GM23338 (cell line): ENCODE results near the gene GOT2. TPM values are rescaled to one million over a fixed set of nuclear protein-coding genes. Genes with fewer than 3 reads are reported as not detected.

ENCODE experiments used
- ATAC-seq: fragments of 200-7000 bp; cut with Tn5 transposase; 3 replicates; pipeline ENCODE4 v1.9.1; 2020
- DNase-seq: peaks from one replicate; pipeline ENCODE4 v3.0.0-alpha.2; 2015; ENCODE audit warnings: low spot score
- H2AFZ ChIP-seq: fragments of 200-600 bp; sonication (generic); 2 replicates; pipeline ENCODE4 v1.8.0; 2016; ENCODE audit warnings: antibody characterized with exemption, mild to moderate bottlenecking, moderate library complexity
- H3F3A ChIP-seq: fragments of 200-600 bp; sonication (generic); replicated peaks from 2 replicates; pipeline ENCODE4 v1.8.0; 2017; ENCODE audit warnings: antibody characterized with exemption, mixed run types, low read depth
- H3K27ac ChIP-seq: fragments of 200-600 bp; sonication (generic); 2 replicates; pipeline ENCODE4 v1.6.1; 2016; ENCODE audit warnings: low read depth
- H3K27me3 ChIP-seq: fragments of 200-600 bp; sonication (generic); 2 replicates; pipeline ENCODE4 v1.8.0; 2016; ENCODE audit warnings: mild to moderate bottlenecking, mixed run types, moderate library complexity; ENCODE audit not compliant: insufficient read depth
- H3K36me3 ChIP-seq: fragments of 200-600 bp; sonication (generic); 2 replicates; pipeline ENCODE4 v1.8.0; 2016; ENCODE audit warnings: mild to moderate bottlenecking; ENCODE audit not compliant: insufficient read depth
- H3K4me1 ChIP-seq: fragments of 200-600 bp; sonication (generic); 2 replicates; pipeline ENCODE4 v1.8.0; 2016; ENCODE audit warnings: mild to moderate bottlenecking, moderate library complexity; ENCODE audit not compliant: insufficient read depth
- H3K4me2 ChIP-seq: fragments of 200-600 bp; sonication (generic); 2 replicates; pipeline ENCODE4 v1.7.1; 2017; ENCODE audit warnings: mixed run types
- H3K4me3 ChIP-seq: fragments of 200-600 bp; sonication (generic); 2 replicates; pipeline ENCODE4 v1.6.1; 2016; ENCODE audit warnings: mixed run types
- H3K79me2 ChIP-seq: fragments of 200-600 bp; sonication (generic); replicated peaks from 2 replicates; pipeline ENCODE4 v1.8.0; 2017; ENCODE audit warnings: mild to moderate bottlenecking; ENCODE audit not compliant: insufficient read depth
- H3K9me2 ChIP-seq: fragments of 200-600 bp; sonication (generic); 2 replicates; pipeline ENCODE4 v1.8.0; 2017; ENCODE audit not compliant: insufficient read depth
- H4K20me1 ChIP-seq: fragments of 200-600 bp; sonication (generic); replicated peaks from 2 replicates; pipeline ENCODE4 v1.8.0; 2017; ENCODE audit warnings: mild to moderate bottlenecking; ENCODE audit not compliant: insufficient read depth
- H3K27ac Mint-ChIP-seq: 2 replicates; pipeline ENCODE4 v1.8.0; 2020; ENCODE audit warnings: inconsistent platforms, mild to moderate bottlenecking, moderate library complexity, mixed read lengths
- H3K27me3 Mint-ChIP-seq: 3 replicates; pipeline ENCODE4 v1.8.0; 2022; ENCODE audit warnings: low read depth, mild to moderate bottlenecking, moderate library complexity, mixed read lengths, inconsistent platforms; ENCODE audit not compliant: insufficient read depth, poor library complexity
- H3K36me3 Mint-ChIP-seq: 3 replicates; pipeline ENCODE4 v1.8.0; 2021; ENCODE audit warnings: low read depth, mild to moderate bottlenecking, inconsistent platforms, moderate library complexity, mixed read lengths
- H3K4me1 Mint-ChIP-seq: 3 replicates; pipeline ENCODE4 v1.8.0; 2020; ENCODE audit warnings: mild to moderate bottlenecking, inconsistent platforms, mixed read lengths
- H3K4me3 Mint-ChIP-seq: 3 replicates; pipeline ENCODE4 v1.8.0; 2021; ENCODE audit warnings: moderate library complexity, mild to moderate bottlenecking, inconsistent platforms, mixed read lengths
- H3K9me3 Mint-ChIP-seq: 3 replicates; pipeline ENCODE4 v1.8.0; 2020; ENCODE audit warnings: moderate library complexity, mild to moderate bottlenecking, inconsistent platforms, mixed read lengths
- CREB1 ChIP-seq: fragments of 250-450 bp; sonication (Bioruptor Pico); IDR thresholded peaks from 2 replicates; pipeline ENCODE4 v1.5.0; 2020; ENCODE audit warnings: low read depth, mild to moderate bottlenecking, moderate library complexity
- EZH2 ChIP-seq: fragments of 200-600 bp; sonication (generic); IDR thresholded peaks from one replicate; pipeline ENCODE4 v1.8.0; 2017; ENCODE audit warnings: antibody characterized with exemption, mild to moderate bottlenecking, low read depth; ENCODE audit not compliant: unreplicated experiment
- EZH2phosphoT487 ChIP-seq: fragments of 200-600 bp; sonication (generic); IDR thresholded peaks from one replicate; pipeline ENCODE4 v1.8.1; 2018; ENCODE audit warnings: antibody characterized with exemption; ENCODE audit not compliant: unreplicated experiment
- JUNB ChIP-seq: IDR thresholded peaks from one replicate; pipeline ENCODE4 v1.6.1; 2016; ENCODE audit warnings: antibody characterized with exemption; ENCODE audit not compliant: unreplicated experiment
- NANOG ChIP-seq: IDR thresholded peaks from 2 replicates; pipeline ENCODE4 v1.6.1; 2016; ENCODE audit warnings: antibody characterized with exemption, borderline replicate concordance
- POLR2AphosphoS5 ChIP-seq: IDR thresholded peaks from 2 replicates; pipeline ENCODE4 v1.6.1; 2016; ENCODE audit warnings: antibody characterized with exemption, low read depth
- STAT1 ChIP-seq: IDR thresholded peaks from one replicate; pipeline ENCODE4 v1.6.1; 2016; ENCODE audit warnings: antibody characterized with exemption; ENCODE audit not compliant: unreplicated experiment
- ZNF114 ChIP-seq: fragments of 250-450 bp; sonication (Bioruptor Pico); IDR thresholded peaks from 2 replicates; pipeline ENCODE4 v1.5.0; 2020; ENCODE audit warnings: mild to moderate bottlenecking, moderate library complexity
- ZNF331 ChIP-seq: fragments of 250-450 bp; sonication (Bioruptor Pico); IDR thresholded peaks from 2 replicates; pipeline ENCODE4 v1.5.0; 2020; ENCODE audit warnings: low read depth, mild to moderate bottlenecking, moderate library complexity
- polyA plus RNA-seq: library from polyadenylated mRNA; unstranded; fragments of >200 nt; fragmentation: Nextera tagmentation; extraction: Ambion mirVana; gene quantifications from 2 replicates; pipeline ENCODE4 v1.2.1, GENCODE V29; 2016
- total RNA-seq: library from RNA; depleted of rRNA; stranded (reverse); fragments of >200 nt; shearing (Covaris generic); gene quantifications from 2 replicates; pipeline ENCODE4 v1.2.3, GENCODE V29; 2014
- TF ChIP-seq, protein P1 (sequence below): IDR thresholded peaks from one replicate; pipeline ENCODE4 v1.6.1; 2018; ENCODE audit warnings: antibody characterized with exemption; ENCODE audit not compliant: unreplicated experiment
- TF ChIP-seq, protein P2 (sequence below), 2 experiments: fragments of 200-600 bp in 1 of 2; sonication (generic) in 1 of 2; conservative IDR thresholded peaks; 2 replicates each; pipeline versions ENCODE4 v1.5.1 to v1.6.1; 2016 to 2017; ENCODE audit warnings: antibody characterized with exemption in 2 of 2, low read depth in 2 of 2, mild to moderate bottlenecking in 2 of 2, moderate library complexity in 1 of 2
- TF ChIP-seq, protein P3 (sequence below): IDR thresholded peaks from 2 replicates; pipeline ENCODE4 v1.6.1; 2016; ENCODE audit warnings: antibody characterized with exemption
- TF ChIP-seq, protein P4 (sequence below): fragments of 250-450 bp; sonication (Bioruptor Pico); IDR thresholded peaks from 2 replicates; pipeline ENCODE4 v1.5.0; 2020; ENCODE audit warnings: mild to moderate bottlenecking, moderate library complexity

The GOT2 gene
- total and polyA plus RNA-seq, 2 experiments from 2014 or later, result 133 to 205 TPM

GRCh38 chr16:58727796-58728568 lies 6.1 kb downstream of the GOT2 start:
- Histone ChIP-seq H3K4me2 (no peak overlapping the region), H2AFZ (no peak overlapping the region), H3K9me2 (no peaks in the 10 kb centered on the region), H3K79me2 (peaks cover 76% of the 10 kb centered on the region), H3F3A (no peaks in the 10 kb centered on the region), H3K27ac (no peak overlapping the region), H3K27me3 (no peaks in the 10 kb centered on the region), H3K36me3 (peaks cover 7% of the 10 kb centered on the region; the same call in 1 of the 2 replicates), H4K20me1 (peaks cover 33% of the 10 kb centered on the region), H3K4me1 (peaks cover 7% of the 10 kb centered on the region; the same call in 1 of the 2 replicates), H3K4me3 (no peak overlapping the region)
- ATAC-seq, result no peak
- TF ChIP-seq JUNB, result no peak
- TF ChIP-seq, protein P1, sequence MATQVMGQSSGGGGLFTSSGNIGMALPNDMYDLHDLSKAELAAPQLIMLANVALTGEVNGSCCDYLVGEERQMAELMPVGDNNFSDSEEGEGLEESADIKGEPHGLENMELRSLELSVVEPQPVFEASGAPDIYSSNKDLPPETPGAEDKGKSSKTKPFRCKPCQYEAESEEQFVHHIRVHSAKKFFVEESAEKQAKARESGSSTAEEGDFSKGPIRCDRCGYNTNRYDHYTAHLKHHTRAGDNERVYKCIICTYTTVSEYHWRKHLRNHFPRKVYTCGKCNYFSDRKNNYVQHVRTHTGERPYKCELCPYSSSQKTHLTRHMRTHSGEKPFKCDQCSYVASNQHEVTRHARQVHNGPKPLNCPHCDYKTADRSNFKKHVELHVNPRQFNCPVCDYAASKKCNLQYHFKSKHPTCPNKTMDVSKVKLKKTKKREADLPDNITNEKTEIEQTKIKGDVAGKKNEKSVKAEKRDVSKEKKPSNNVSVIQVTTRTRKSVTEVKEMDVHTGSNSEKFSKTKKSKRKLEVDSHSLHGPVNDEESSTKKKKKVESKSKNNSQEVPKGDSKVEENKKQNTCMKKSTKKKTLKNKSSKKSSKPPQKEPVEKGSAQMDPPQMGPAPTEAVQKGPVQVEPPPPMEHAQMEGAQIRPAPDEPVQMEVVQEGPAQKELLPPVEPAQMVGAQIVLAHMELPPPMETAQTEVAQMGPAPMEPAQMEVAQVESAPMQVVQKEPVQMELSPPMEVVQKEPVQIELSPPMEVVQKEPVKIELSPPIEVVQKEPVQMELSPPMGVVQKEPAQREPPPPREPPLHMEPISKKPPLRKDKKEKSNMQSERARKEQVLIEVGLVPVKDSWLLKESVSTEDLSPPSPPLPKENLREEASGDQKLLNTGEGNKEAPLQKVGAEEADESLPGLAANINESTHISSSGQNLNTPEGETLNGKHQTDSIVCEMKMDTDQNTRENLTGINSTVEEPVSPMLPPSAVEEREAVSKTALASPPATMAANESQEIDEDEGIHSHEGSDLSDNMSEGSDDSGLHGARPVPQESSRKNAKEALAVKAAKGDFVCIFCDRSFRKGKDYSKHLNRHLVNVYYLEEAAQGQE, result no peak
- TF ChIP-seq, protein P2, sequence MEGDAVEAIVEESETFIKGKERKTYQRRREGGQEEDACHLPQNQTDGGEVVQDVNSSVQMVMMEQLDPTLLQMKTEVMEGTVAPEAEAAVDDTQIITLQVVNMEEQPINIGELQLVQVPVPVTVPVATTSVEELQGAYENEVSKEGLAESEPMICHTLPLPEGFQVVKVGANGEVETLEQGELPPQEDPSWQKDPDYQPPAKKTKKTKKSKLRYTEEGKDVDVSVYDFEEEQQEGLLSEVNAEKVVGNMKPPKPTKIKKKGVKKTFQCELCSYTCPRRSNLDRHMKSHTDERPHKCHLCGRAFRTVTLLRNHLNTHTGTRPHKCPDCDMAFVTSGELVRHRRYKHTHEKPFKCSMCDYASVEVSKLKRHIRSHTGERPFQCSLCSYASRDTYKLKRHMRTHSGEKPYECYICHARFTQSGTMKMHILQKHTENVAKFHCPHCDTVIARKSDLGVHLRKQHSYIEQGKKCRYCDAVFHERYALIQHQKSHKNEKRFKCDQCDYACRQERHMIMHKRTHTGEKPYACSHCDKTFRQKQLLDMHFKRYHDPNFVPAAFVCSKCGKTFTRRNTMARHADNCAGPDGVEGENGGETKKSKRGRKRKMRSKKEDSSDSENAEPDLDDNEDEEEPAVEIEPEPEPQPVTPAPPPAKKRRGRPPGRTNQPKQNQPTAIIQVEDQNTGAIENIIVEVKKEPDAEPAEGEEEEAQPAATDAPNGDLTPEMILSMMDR (conservative IDR thresholded peaks at IDR 0.05; ENCODE audit: low read depth in 2 of 2), result no peak
- no peak for TF ChIP-seq EZH2phosphoT487
- TF ChIP-seq, protein P3, sequence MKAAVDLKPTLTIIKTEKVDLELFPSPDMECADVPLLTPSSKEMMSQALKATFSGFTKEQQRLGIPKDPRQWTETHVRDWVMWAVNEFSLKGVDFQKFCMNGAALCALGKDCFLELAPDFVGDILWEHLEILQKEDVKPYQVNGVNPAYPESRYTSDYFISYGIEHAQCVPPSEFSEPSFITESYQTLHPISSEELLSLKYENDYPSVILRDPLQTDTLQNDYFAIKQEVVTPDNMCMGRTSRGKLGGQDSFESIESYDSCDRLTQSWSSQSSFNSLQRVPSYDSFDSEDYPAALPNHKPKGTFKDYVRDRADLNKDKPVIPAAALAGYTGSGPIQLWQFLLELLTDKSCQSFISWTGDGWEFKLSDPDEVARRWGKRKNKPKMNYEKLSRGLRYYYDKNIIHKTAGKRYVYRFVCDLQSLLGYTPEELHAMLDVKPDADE, result no peak
- TF ChIP-seq ZNF114 (CRISPR knock-in tag), result no peak
- no peak for TF ChIP-seq NANOG
- no peak for TF ChIP-seq EZH2
- TF ChIP-seq, protein P4, sequence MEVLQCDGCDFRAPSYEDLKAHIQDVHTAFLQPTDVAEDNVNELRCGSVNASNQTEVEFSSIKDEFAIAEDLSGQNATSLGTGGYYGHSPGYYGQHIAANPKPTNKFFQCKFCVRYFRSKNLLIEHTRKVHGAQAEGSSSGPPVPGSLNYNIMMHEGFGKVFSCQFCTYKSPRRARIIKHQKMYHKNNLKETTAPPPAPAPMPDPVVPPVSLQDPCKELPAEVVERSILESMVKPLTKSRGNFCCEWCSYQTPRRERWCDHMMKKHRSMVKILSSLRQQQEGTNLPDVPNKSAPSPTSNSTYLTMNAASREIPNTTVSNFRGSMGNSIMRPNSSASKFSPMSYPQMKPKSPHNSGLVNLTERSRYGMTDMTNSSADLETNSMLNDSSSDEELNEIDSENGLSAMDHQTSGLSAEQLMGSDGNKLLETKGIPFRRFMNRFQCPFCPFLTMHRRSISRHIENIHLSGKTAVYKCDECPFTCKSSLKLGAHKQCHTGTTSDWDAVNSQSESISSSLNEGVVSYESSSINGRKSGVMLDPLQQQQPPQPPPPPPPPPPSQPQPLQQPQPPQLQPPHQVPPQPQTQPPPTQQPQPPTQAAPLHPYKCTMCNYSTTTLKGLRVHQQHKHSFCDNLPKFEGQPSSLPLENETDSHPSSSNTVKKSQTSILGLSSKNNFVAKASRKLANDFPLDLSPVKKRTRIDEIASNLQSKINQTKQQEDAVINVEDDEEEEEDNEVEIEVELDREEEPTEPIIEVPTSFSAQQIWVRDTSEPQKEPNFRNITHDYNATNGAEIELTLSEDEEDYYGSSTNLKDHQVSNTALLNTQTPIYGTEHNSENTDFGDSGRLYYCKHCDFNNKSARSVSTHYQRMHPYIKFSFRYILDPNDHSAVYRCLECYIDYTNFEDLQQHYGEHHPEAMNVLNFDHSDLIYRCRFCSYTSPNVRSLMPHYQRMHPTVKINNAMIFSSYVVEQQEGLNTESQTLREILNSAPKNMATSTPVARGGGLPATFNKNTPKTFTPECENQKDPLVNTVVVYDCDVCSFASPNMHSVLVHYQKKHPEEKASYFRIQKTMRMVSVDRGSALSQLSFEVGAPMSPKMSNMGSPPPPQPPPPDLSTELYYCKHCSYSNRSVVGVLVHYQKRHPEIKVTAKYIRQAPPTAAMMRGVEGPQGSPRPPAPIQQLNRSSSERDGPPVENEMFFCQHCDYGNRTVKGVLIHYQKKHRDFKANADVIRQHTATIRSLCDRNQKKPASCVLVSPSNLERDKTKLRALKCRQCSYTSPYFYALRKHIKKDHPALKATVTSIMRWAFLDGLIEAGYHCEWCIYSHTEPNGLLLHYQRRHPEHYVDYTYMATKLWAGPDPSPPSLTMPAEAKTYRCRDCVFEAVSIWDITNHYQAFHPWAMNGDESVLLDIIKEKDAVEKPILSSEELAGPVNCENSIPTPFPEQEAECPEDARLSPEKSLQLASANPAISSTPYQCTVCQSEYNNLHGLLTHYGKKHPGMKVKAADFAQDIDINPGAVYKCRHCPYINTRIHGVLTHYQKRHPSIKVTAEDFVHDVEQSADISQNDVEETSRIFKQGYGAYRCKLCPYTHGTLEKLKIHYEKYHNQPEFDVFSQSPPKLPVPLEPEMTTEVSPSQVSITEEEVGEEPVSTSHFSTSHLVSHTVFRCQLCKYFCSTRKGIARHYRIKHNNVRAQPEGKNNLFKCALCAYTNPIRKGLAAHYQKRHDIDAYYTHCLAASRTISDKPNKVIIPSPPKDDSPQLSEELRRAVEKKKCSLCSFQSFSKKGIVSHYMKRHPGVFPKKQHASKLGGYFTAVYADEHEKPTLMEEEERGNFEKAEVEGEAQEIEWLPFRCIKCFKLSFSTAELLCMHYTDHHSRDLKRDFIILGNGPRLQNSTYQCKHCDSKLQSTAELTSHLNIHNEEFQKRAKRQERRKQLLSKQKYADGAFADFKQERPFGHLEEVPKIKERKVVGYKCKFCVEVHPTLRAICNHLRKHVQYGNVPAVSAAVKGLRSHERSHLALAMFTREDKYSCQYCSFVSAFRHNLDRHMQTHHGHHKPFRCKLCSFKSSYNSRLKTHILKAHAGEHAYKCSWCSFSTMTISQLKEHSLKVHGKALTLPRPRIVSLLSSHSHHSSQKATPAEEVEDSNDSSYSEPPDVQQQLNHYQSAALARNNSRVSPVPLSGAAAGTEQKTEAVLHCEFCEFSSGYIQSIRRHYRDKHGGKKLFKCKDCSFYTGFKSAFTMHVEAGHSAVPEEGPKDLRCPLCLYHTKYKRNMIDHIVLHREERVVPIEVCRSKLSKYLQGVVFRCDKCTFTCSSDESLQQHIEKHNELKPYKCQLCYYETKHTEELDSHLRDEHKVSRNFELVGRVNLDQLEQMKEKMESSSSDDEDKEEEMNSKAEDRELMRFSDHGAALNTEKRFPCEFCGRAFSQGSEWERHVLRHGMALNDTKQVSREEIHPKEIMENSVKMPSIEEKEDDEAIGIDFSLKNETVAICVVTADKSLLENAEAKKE (CRISPR knock-in tag), result no peak
- no peak for TF ChIP-seq STAT1
- TF ChIP-seq ZNF331 (CRISPR knock-in tag), result no peak
- no peak for TF ChIP-seq CREB1 (CRISPR knock-in tag)
- no peak for TF ChIP-seq POLR2AphosphoS5
- Mint-ChIP-seq H3K9me3 (no peaks in the 10 kb centered on the region), H3K27me3 (peaks cover 2% of the 10 kb centered on the region), H3K4me1 (peaks cover 9% of the 10 kb centered on the region), H3K4me3 (no peak overlapping the region), H3K36me3 (peaks cover 30% of the 10 kb centered on the region), H3K27ac (no peak overlapping the region)
- no peak for DNase-seq
